CD4-positive, alpha-beta T cell (primary cell): Measurements from ENCODE around the gene LBHD2. TPM values are rescaled to one million over a fixed set of nuclear protein-coding genes. Genes with fewer than 3 reads are reported as not detected.

Experiments used
- ATAC-seq: fragments of 200-7000 bp; cut with Tn5 transposase; one replicate; pipeline ENCODE4 v1.10.0; 2022; ENCODE audit warnings: mild to moderate bottlenecking; ENCODE audit not compliant: poor library complexity
- CTCF ChIA-PET: fragments of 350-600 bp; sonication (Branson Sonifier 250); formaldehyde crosslinking; loops from one replicate; lab custom pipeline; 2021; ENCODE audit warnings: antibody characterized with exemption, inconsistent platforms; lab: Charles Lee
- POLR2A ChIA-PET: fragments of 350-600 bp; sonication (Branson Sonifier 250); formaldehyde crosslinking; loops from one replicate; lab custom pipeline; 2021; ENCODE audit warnings: antibody characterized with exemption, inconsistent platforms; lab: Charles Lee
- DNase-seq, 14 experiments: peaks; one replicate each; pipeline ENCODE4 v3.0.0-alpha.2; 2013 to 2020; ENCODE audit warnings: mixed read lengths in 2 of 14
- H3K27ac ChIP-seq, 2 donors: one replicate each; pipeline versions ENCODE4 v1.5.1 to v1.7.0; 2013; ENCODE audit warnings: low read length in 2 of 2, low read depth in 1 of 2, mild to moderate bottlenecking in 1 of 2
- H3K27me3 ChIP-seq, 2 experiments: 1 replicate in 1 of 2; 2 replicates in 1 of 2; pipeline versions ENCODE4 v1.6.1 to v1.7.0; 2013; ENCODE audit warnings: low read length in 2 of 2, control low read depth in 1 of 2, mild to moderate bottlenecking in 1 of 2, moderate library complexity in 1 of 2; ENCODE audit not compliant: insufficient read depth in 2 of 2, control insufficient read depth in 1 of 2
- H3K36me3 ChIP-seq: one replicate; pipeline ENCODE4 v1.6.1; 2013; ENCODE audit warnings: low read length, control low read depth; ENCODE audit not compliant: insufficient read depth
- H3K4me1 ChIP-seq: one replicate; pipeline ENCODE4 v1.6.1; 2013; ENCODE audit warnings: low read length, control low read depth; ENCODE audit not compliant: insufficient read depth
- H3K4me3 ChIP-seq: one replicate; pipeline ENCODE4 v1.5.1; 2013; ENCODE audit warnings: mild to moderate bottlenecking, low read length, moderate library complexity
- H3K9me3 ChIP-seq, 2 experiments: 1 replicate in 1 of 2; 2 replicates in 1 of 2; pipeline versions ENCODE4 v1.6.1 to v1.7.0; 2013; ENCODE audit warnings: low read length in 2 of 2, mild to moderate bottlenecking in 2 of 2, control low read depth in 1 of 2, moderate library complexity in 1 of 2; ENCODE audit not compliant: control insufficient read depth in 1 of 2, insufficient read depth in 1 of 2
- H3K27ac Mint-ChIP-seq: one replicate; pipeline ENCODE4 v1.8.0; 2020; ENCODE audit warnings: mixed read lengths
- H3K27me3 Mint-ChIP-seq: one replicate; pipeline ENCODE4 v1.8.0; 2021; ENCODE audit warnings: mixed read lengths
- H3K36me3 Mint-ChIP-seq: one replicate; pipeline ENCODE4 v1.8.0; 2021; ENCODE audit warnings: low read depth, mixed read lengths
- H3K4me1 Mint-ChIP-seq: one replicate; pipeline ENCODE4 v1.8.0; 2021; ENCODE audit warnings: low read depth, mixed read lengths
- H3K4me3 Mint-ChIP-seq: one replicate; pipeline ENCODE4 v1.8.0; 2020; ENCODE audit warnings: mild to moderate bottlenecking, mixed read lengths
- H3K9me3 Mint-ChIP-seq: one replicate; pipeline ENCODE4 v1.8.0; 2020; ENCODE audit warnings: mixed read lengths
- intact Hi-C, 2 experiments: fragments of 100-400 bp; cut with DNase I in 1 of 2; cut with micrococcal nuclease in 1 of 2; formaldehyde crosslinking; loops; one replicate each; pipeline versions ENCODE4 v1.15.1 to v1.9.0; 2023 to 2025; cut with DNase I, micrococcal nuclease
- total RNA-seq, 174 experiments: library from RNA in 2 of 174; stranded (reverse) in 2 of 174; gene quantifications; one replicate each; pipeline ENCODE4 v1.2.3 and lab custom pipeline; 2021 to 2026
- TF ChIP-seq, protein P1 (sequence below): fragments of 200-600 bp; IDR thresholded peaks from one replicate; pipeline ENCODE4 v1.8.0; 2022; ENCODE audit warnings: antibody characterized with exemption, mild to moderate bottlenecking

The LBHD2 gene
- total RNA-seq, 2 experiments from 2014 or later = not detected

DNA sequence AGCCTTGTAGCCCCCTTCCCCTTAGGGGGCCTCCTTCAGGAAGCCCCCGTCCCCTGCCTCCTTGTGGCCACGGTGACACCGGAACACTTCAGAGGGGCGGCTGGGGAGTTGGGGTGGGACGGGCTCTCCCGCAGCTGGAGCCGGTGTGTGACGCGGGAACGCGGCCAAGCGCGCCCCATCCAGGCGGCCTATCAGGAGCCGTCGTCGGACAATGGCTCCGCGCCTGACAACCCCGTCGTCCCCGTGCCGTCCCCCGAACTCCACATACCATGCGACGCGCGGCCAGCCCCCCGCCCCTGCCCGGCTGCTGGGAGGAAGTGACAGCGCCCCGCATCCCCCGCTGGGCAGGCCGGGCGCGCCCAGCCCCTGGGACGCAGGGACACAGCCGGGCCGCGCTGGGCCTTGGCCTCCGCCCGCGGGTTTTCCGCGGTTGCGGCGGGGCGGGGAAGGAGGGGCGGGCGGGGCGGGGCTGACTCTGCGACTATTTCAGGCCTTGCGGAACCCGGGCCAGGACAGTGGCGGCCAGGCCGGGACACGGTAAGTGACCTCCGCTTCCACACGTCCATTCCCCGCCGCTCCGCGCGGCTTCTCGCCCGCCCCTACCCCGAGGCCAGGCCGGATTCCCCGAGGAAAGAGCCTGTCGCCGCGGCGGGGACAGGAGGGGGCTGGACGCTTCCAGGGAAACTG lies 39.1 kb downstream of the LBHD2 start, which contains the start of gene TNFAIP2:
TNFAIP2 (plus strand) TSS at position 515 of the 687 bp plus-strand sequence. CDS start 2,997 bp downstream, outside the sequence.
- H3K4me1 ChIP-seq = peaks cover 37% of the 10 kb centered on the region
- ATAC-seq (no peak), DNase-seq (peak in 2 of 14 experiments; percentile 60 to 62)
- no peaks in the 10 kb centered on the region for H3K36me3 Mint-ChIP-seq
- intact Hi-C loops = no loop called here
- H3K36me3 ChIP-seq = no peaks in the 10 kb centered on the region
- H3K4me3 ChIP-seq = peak within 1 kb of the TSS; percentile 45
- CTCF ChIA-PET = no interaction called here
- H3K27ac Mint-ChIP-seq = no peak within 1 kb of the TSS
- POLR2A ChIA-PET = no interaction called here
- H3K9me3 ChIP-seq = peaks cover 0 to 10% of the 10 kb centered on the region in 2 experiments
- TF ChIP-seq, protein P1, sequence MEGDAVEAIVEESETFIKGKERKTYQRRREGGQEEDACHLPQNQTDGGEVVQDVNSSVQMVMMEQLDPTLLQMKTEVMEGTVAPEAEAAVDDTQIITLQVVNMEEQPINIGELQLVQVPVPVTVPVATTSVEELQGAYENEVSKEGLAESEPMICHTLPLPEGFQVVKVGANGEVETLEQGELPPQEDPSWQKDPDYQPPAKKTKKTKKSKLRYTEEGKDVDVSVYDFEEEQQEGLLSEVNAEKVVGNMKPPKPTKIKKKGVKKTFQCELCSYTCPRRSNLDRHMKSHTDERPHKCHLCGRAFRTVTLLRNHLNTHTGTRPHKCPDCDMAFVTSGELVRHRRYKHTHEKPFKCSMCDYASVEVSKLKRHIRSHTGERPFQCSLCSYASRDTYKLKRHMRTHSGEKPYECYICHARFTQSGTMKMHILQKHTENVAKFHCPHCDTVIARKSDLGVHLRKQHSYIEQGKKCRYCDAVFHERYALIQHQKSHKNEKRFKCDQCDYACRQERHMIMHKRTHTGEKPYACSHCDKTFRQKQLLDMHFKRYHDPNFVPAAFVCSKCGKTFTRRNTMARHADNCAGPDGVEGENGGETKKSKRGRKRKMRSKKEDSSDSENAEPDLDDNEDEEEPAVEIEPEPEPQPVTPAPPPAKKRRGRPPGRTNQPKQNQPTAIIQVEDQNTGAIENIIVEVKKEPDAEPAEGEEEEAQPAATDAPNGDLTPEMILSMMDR = no peak
- peak within 1 kb of the TSS; percentile 15 for H3K4me3 Mint-ChIP-seq
- no peaks in the 10 kb centered on the region for H3K9me3 Mint-ChIP-seq
- H3K27ac ChIP-seq = no peak within 1 kb of the TSS
- H3K4me1 Mint-ChIP-seq = peaks cover 4% of the 10 kb centered on the region
- H3K27me3 ChIP-seq = peaks cover 30 to 41% of the 10 kb centered on the region in 2 experiments
- peaks cover 25% of the 10 kb centered on the region for H3K27me3 Mint-ChIP-seq

DNA sequence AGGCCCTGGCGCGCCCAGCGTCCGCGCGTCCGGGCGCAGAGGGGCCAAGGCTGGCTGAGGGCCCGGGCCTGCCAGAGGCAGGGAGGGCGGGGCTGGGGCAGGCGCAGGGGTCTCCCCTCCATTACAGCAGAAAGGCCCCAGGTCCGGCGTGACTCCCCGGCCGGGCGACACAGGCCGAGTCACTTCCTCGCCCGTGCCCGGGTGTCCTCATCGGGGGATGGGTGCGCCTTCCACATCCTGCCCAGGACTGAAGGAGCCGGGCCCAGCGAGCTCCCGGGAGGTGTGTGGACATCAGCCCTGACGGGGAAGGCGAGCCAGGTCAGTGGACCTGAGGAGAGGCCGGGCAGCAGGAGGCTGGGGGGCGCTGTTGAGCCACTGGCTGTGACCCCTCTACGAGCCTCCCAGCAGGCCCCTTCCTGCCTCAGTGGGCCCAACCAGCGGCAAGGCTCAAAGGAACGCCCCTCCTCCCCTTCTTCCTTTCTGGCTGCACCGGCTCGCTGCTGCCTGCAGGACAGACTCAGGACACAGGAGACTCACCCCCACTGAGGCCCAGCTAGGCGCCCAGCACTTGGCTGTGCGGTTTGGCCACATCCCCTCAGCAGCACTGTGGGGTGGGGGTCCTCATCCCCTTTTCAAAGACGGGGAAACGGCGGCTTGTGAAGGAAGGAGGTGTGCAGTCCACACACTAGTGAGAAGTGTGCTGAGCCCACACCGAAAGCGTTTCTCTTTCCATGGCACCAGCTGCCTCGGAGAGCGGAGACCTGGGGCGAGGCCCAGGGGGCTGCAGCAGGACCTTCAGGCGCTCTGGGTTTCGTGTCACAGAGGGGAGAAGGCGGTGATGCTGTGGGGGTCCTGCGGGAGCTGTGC lies 39.9 kb downstream of the LBHD2 start:
- peak in 2 of 14 experiments; percentile 38 to 52 for DNase-seq
- intact Hi-C loops = no loop called here
- ChIA-PET POLR2A (no interaction called here), CTCF (interaction anchor here (0.9 kb wide), 1 partner anchor 19 kb away, joined by 3 read pairs; no protein-coding TSS in a partner anchor)
- Mint-ChIP-seq H3K4me3 (peak overlapping the region; percentile 15), H3K9me3 (no peaks in the 10 kb centered on the region), H3K27me3 (peaks cover 30% of the 10 kb centered on the region), H3K36me3 (no peaks in the 10 kb centered on the region), H3K27ac (no peak overlapping the region), H3K4me1 (peaks cover 4% of the 10 kb centered on the region)
- Histone ChIP-seq H3K4me3 (peak overlapping the region; percentile 45), H3K27me3 (peaks cover 30 to 41% of the 10 kb centered on the region in 2 experiments), H3K4me1 (peaks cover 30% of the 10 kb centered on the region), H3K9me3 (peaks cover 0 to 10% of the 10 kb centered on the region in 2 experiments), H3K27ac (no peak overlapping the region), H3K36me3 (no peaks in the 10 kb centered on the region)
- ATAC-seq = no peak
- TF ChIP-seq, protein P1 = no peak

DNA sequence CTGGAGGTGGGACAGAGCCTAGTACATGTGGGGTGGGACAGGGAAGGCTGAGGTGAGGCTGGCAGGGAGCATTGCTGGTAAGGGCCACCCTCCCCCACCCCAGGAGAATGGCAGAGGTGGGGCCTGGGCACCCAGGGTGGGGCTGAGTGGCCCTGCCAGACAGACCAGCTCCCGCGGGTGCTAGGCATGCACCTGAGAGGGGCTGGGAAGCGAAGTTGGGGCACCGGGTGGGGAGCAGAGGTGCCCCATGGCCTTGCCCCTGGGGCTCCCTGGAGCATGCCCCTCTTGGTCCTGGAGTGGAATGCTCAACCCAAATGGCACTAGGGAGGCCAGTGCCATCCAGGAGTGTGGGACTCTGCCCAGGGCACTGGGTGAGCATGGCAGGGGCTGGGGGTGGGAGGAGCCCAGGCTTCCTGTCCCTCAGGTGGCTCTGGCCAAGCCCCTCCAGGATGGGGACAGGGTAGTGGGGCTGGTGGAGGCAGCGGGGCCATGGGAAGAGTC lies 40.5 kb downstream of the LBHD2 start:
- no peak overlapping the region for H3K27ac Mint-ChIP-seq
- H3K4me3 ChIP-seq = peak overlapping the region; percentile 45

More for the DNA sequence above, 40.5 kb downstream of the LBHD2 start:
- TF ChIP-seq, protein P1 = no peak
- Histone ChIP-seq H3K36me3 (no peaks in the 10 kb centered on the region), H3K4me1 (peaks cover 29% of the 10 kb centered on the region), H3K9me3 (peaks cover 0 to 10% of the 10 kb centered on the region in 2 experiments), H3K27me3 (peaks cover 30 to 41% of the 10 kb centered on the region in 2 experiments), H3K27ac (no peak overlapping the region)
- intact Hi-C loops = no loop called here
- H3K27me3 Mint-ChIP-seq = peaks cover 34% of the 10 kb centered on the region
- no peaks in the 10 kb centered on the region for H3K36me3 Mint-ChIP-seq
- POLR2A ChIA-PET = no interaction called here
- no peaks in the 10 kb centered on the region for H3K9me3 Mint-ChIP-seq
- peaks cover 4% of the 10 kb centered on the region for H3K4me1 Mint-ChIP-seq
- no peak for DNase-seq
- H3K4me3 Mint-ChIP-seq = no peak overlapping the region
- ATAC-seq = no peak
- CTCF ChIA-PET = interaction anchor here (0.9 kb wide), 1 partner anchor 20 kb away, joined by 3 read pairs; no protein-coding TSS in a partner anchor
